HG03097 (cell line): Measurements from ENCODE around the gene CORO6.
"Not testable (repeated sequence)": the region's sequence is repeated elsewhere in the genome, so short reads cannot be mapped to it uniquely, and the experiment has no call there.

Experiments
- ATAC-seq: cut with Tn5 transposase; IDR thresholded peaks from one replicate; pipeline ENCODE4 v1.9.1; 2021; ENCODE audit not compliant: unreplicated experiment, low FRiP score

Gene CORO6

GRCh38 chr17:29622337-29623282 is at the start of gene CORO6:
CORO6 (minus strand) TSS chr17:29622912; CDS start chr17:29621421, 1,491 bp downstream.
- no peak for ATAC-seq

DNA sequence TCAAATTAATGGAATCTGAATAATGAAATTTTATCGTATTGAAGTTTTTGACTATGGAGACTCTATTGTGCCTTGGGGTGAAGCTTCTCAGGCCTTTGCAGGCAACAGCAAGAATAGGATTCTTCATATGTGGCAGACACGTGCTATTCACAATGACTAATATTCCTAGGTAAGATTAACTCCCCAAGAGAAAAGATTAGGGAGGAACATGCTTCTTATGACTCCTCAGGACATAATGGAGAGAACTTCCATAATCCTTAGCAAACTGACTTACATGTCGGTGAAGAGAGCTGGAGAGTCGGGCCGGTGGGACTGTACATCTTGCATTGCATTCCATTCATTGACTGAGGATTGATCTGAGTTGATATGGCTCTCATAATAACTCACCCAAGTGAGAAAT is 48.9 kb upstream of the CORO6 start:
- no peak for ATAC-seq

GRCh38 chr17:29669266-29669665 is 46.6 kb upstream of the CORO6 start:
- ATAC-seq, result no peak

- no peak for ATAC-seq
These were observed 45.3 kb upstream of the CORO6 start for GRCh38 chr17:29667969-29668368.

DNA sequence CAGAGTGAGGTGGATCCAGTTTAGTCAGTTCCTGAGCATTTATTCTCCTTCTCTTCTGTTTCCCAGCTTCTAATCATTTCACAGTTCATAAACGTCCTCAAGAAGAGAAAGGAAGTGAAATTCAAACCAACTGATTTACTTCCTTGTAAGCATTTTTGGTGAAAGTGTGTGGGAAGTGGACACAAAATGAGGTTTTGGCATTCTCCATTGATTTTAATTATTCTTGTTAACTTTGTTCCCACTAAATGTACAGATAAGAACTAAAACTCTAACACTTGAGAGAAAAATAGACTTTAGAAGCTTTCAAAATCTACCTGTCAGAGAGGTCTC is 42.7 kb upstream of the CORO6 start:
- no peak for ATAC-seq

DNA sequence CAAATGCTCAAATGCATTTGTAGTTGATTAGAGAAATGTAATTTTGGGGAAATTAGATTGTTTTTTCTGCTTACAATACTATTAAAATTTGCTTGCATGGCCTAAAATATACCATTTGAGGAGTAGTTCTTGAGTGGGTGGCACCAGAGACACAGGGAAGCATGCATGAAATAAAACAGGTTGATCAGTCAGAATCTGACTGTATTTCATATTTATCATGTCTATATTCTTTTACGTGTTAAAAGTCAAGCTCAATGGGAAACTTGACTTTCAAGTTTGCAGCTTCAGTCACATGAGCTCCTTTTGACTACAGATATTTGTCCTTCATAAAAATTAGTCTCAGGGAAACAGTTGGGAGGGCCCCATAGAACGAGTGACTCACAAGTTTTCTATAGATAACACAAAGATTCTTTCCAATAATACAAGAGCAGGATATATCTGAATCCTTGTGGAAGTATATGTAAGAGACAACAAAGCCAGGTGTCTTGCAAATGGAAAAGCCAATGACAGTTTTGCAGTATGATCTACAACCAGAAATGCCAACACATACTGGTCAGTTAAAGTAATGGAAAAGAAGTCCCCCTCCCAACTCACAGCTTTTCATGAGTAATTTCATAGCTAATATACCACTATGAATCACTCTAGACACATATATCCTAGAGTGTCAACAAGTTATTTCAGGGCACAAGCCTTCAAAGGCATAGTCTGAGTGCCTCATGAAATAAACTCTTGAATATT is 42.2 kb upstream of the CORO6 start:
- no peak for ATAC-seq

DNA sequence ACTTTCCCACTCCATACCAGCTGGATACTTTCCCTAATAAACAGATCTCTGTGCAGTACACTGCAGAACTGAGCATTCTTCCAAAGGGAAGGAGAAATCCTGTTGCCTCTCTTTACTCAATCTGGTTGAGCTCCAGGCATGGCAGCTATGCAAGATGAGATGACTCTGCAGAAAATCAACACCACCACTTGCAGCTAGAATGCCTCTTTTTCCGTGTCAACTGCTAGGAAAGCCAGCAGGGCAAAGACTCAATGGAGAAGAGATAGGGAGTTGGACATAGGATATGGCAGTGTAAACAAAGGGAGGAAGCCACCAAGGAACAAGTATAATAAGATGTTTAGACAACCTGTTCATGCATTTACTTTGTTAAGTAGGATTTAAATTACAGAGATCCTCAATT is 40.4 kb upstream of the CORO6 start:
- ATAC-seq, result no peak

GRCh38 chr17:29661213-29661612 is 38.5 kb upstream of the CORO6 start:
- no peak for ATAC-seq

- ATAC-seq, result no peak
These were observed 36.4 kb upstream of the CORO6 start for GRCh38 chr17:29659155-29659554.

GRCh38 chr17:29655323-29655722 is 32.6 kb upstream of the CORO6 start:
- ATAC-seq, result no peak

GRCh38 chr17:29653995-29654714 is 31.4 kb upstream of the CORO6 start:
- ATAC-seq, result no peak

DNA sequence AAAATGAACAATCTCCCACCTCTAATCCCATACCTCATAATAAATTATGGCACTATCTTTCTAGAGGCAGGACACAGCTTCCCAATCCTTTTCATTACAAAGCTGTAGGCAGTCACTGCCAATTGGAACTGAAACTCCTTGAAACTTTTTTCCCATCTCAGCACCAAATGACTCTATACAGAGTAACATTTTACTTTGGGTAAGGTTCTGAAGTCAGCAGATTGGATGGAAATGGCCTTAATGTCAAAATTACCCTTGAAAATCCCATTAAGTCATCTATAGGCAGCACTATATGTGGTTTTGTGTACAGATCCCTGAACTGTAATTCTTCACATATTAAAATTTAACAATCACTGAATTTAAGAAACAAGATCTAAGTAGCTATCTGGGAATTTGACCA is 30.3 kb upstream of the CORO6 start:
- ATAC-seq, result no peak

DNA sequence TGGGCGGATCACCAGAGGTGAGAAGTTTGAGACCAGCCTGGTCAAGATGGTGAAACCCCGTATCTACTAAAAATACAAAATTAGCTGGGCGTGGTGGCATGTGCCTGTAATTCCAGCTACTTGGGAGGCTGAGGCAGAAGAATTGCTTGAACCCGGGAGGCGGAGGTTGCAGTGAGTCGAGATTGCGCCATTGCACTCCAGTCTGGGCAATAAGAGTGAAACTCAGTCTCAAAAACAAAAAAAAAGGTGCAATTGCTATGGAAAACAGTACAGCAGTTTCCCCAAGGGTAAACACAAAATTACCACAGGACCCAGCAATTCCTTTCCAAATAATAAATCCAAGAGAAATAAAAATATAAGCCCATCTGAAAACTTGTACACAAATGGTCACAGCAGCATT is 29.2 kb upstream of the CORO6 start:
- ATAC-seq, result not testable (repeated sequence)

DNA sequence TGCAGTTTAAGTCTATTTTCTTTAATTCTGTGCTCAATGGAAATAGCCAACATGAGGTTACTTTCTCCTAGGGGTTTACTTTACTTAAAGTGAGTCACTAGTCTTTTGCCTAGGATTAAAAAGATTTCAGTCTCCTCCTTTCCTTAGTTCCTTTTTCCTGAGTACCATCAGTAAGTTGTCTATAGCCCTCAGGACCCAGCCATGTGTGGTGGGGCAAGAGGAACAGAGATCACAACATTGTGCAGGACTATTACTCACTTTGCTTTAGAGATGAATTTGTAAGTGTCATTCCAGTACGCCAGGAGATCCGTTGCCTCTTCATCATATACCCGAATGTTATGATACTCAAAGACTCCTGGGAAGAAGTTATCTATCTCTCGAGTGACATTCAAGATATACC is 27.7 kb upstream of the CORO6 start:
- ATAC-seq, result no peak

- ATAC-seq, result no peak
These were observed 26.6 kb upstream of the CORO6 start for GRCh38 chr17:29649359-29649758.

GRCh38 chr17:29648005-29648404 is 25.3 kb upstream of the CORO6 start:
- no peak for ATAC-seq

GRCh38 chr17:29645515-29646051 is 22.9 kb upstream of the CORO6 start:
- ATAC-seq, result no peak

DNA sequence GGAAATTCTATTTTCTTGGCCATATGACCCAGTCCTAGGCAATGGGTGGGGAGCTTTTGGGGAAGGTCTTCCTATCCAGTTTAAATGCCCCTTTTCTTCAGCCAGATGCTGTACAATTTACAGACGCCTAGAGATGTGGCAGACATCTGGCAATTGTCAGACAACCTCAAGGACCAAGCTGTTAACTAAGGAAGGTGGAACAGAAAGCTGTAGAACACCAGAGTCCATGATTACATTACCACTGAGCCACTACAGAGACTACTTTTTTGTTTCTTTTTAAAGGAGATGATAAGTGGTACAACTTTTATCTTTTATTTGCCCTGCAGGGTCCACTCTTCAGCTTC is 21.1 kb upstream of the CORO6 start:
- no peak for ATAC-seq

DNA sequence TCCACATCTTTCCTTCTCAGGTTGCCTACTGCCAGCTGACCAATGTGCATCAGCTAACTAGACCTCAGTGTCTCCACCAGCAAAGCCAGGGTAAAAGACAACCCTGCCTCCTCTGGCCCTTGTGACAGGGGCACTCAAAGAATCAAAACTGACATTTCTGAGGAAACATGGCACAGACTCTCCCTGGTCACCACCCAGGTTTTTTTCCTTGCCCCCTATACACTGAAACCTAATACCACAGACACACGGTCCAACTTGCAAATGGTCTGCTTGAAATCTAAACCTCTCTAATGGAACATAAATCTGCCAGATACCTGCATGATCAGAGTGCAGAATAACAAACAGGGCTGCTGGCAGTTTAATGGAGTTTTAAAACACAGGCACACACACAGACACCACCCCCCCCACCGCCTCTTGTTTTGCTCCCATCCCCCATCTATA is 19.5 kb upstream of the CORO6 start:
- no peak for ATAC-seq

DNA sequence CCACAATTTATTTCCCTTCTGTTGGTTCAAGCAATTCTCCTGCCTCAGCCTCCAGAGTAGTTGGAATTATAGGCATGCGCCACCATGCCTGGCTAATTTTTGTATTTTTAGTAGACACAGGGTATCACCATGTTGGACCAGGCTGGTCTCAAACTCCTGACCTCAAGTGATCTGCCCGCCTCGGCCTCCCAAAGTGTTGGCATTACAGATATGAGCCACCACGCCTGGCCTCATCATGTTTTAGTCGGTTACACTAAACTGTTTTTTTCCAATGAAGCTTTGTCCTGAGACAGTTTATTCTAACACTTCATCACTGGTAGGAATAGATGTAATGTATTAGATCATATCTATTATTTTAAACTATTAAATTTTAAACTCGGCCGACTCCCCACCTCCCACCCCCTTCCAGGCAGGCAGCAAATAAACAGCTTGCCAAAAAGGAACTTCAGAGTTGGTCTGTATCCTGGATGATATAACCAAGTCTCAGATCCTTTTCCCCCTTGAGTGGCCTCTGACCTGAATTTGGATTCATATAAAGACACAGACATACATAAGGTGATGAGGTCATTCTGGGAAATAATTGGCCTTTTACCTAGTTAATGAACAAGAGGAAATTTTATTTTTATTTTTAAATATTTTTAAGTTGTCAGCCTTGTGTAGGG is 18.4 kb upstream of the CORO6 start:
- no peak for ATAC-seq

GRCh38 chr17:29640413-29640812 is 17.7 kb upstream of the CORO6 start:
- ATAC-seq, result no peak
